ENCODE measurements around the gene OR1K1. TPM values are rescaled to one million over a fixed set of nuclear protein-coding genes. Genes with fewer than 3 reads are reported as not detected.

Gene OR1K1
- total and polyA plus RNA-seq, 10 of the 15 experiments (the other 5 are each of a cell fraction or from before 2014, with no cell fraction given): not detected

DNA sequence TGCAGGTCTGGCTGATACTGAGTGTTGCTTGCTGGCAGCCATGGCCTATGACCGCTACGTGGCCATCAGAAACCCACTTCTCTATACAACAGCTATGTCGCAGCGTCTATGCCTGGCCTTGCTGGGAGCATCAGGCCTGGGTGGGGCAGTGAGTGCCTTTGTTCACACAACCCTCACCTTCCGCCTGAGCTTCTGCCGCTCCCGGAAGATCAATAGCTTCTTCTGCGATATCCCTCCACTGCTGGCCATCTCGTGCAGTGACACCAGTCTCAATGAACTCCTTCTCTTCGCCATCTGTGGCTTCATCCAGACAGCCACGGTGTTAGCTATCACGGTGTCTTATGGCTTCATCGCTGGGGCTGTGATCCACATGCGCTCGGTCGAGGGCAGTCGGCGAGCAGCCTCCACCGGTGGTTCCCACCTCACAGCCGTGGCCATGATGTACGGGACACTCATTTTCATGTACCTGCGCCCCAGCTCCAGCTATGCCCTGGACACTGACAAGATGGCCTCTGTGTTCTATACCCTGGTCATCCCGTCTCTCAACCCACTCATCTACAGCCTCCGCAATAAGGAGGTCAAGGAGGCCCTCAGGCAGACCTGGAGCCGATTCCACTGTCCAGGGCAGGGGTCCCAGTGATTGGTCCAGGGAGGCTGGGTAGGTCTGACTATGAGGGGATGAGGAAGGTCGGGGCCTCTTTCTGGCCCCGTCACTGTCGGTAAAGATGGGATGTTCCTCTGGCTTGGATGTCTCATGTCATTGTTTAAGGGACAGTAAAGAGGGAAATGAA is 10.5 kb upstream of the OR1K1 start:
- no peak overlapping the region for H3K4me3 ChIP-seq
- H2AFZ ChIP-seq (ENCODE audit: control insufficient read depth, low read depth, low read length): no peak overlapping the region
- TF ChIP-seq SMARCA5 (IDR thresholded peaks at IDR 0.05) (no peak), RBBP5 (conservative IDR thresholded peaks at IDR 0.05) (no peak)
- TF ChIP-seq, protein P1, sequence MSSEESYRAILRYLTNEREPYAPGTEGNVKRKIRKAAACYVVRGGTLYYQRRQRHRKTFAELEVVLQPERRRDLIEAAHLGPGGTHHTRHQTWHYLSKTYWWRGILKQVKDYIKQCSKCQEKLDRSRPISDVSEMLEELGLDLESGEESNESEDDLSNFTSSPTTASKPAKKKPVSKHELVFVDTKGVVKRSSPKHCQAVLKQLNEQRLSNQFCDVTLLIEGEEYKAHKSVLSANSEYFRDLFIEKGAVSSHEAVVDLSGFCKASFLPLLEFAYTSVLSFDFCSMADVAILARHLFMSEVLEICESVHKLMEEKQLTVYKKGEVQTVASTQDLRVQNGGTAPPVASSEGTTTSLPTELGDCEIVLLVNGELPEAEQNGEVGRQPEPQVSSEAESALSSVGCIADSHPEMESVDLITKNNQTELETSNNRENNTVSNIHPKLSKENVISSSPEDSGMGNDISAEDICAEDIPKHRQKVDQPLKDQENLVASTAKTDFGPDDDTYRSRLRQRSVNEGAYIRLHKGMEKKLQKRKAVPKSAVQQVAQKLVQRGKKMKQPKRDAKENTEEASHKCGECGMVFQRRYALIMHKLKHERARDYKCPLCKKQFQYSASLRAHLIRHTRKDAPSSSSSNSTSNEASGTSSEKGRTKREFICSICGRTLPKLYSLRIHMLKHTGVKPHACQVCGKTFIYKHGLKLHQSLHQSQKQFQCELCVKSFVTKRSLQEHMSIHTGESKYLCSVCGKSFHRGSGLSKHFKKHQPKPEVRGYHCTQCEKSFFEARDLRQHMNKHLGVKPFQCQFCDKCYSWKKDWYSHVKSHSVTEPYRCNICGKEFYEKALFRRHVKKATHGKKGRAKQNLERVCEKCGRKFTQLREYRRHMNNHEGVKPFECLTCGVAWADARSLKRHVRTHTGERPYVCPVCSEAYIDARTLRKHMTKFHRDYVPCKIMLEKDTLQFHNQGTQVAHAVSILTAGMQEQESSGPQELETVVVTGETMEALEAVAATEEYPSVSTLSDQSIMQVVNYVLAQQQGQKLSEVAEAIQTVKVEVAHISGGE (CRISPR knock-in tag; IDR thresholded peaks at IDR 0.05): no peak
- intact Hi-C loops (cut with micrococcal nuclease; ENCODE audit: unreplicated experiment): no loop called here
- POLR2A ChIA-PET: no interaction called here
- H3K4me1 ChIP-seq (ENCODE audit: control insufficient read depth, insufficient read depth, low read length): no peaks in the 10 kb centered on the region; the same call in 1 of the 2 replicates
- no peak overlapping the region for H3K9ac ChIP-seq (ENCODE audit: control insufficient read depth, insufficient read depth, low read length)
- DNase-seq (ENCODE audit: low read depth, low spot score): no peak
- no peak overlapping the region for H3K27ac ChIP-seq (ENCODE audit: control insufficient read depth, insufficient read depth)
- no peak for ATAC-seq
- no peaks in the 10 kb centered on the region for H3K36me3 ChIP-seq (ENCODE audit: control insufficient read depth in 2 of 2, insufficient read depth in 2 of 2, low read length in 1 of 2)
- H3K27me3 ChIP-seq (replicated peaks in 1 of 2; ENCODE audit: control insufficient read depth in 2 of 2, insufficient read depth in 2 of 2, low read length in 1 of 2): peaks cover 0 to 1% of the 10 kb centered on the region in 2 experiments; a peak in 1 of 4 replicates
- RAD21 ChIA-PET (ENCODE audit: unreplicated experiment): no interaction called here
- CTCF ChIA-PET: no interaction called here
- no peaks in the 10 kb centered on the region for H3K9me3 ChIP-seq (replicated peaks; ENCODE audit: control insufficient read depth, insufficient read depth, low read length)
- 61% methylated on average over 28 of the region's 28 CpGs for WGBS (ENCODE audit: insufficient coverage, insufficient replicate concordance, low lambda C conversion rate, missing lambda C conversion rate)
- SMC1A ChIA-PET (ENCODE audit: uncharacterized antibody, unreplicated experiment): no interaction called here
- BruUV-seq (replicated peaks): no TSS peak
- no peaks in the 10 kb centered on the region for H3K79me2 ChIP-seq (ENCODE audit: control insufficient read depth, insufficient read depth, low read length)
- no peak for FAIRE-seq
- no peak overlapping the region for H3K4me2 ChIP-seq (ENCODE audit: control insufficient read depth, insufficient read depth)
- no peaks in the 10 kb centered on the region for H4K20me1 ChIP-seq (ENCODE audit: control insufficient read depth, insufficient read depth)
- in situ Hi-C loops (cut with MboI): no loop called here

Data from GM12878 (cell line).